GM18511 (cell line): ENCODE results near the gene SLC26A11.
"Not testable (repeated sequence)": the region's sequence is repeated elsewhere in the genome, so short reads cannot be mapped to it uniquely, and the experiment has no call there.

ENCODE experiments used
- ATAC-seq: cut with Tn5 transposase; IDR thresholded peaks from one replicate; pipeline ENCODE4 v1.9.1; 2021; ENCODE audit warnings: mild to moderate bottlenecking, moderate library complexity; ENCODE audit not compliant: unreplicated experiment

SLC26A11 gene

GRCh38 chr17:80300756-80301155, 80.5 kb downstream of the SLC26A11 start:
- not testable (repeated sequence) for ATAC-seq
